Measurements from ENCODE around the gene ZGPAT. TPM values are rescaled to one million over a fixed set of nuclear protein-coding genes. Genes with fewer than 3 reads are reported as not detected.
"Not testable (repeated sequence)": the region's sequence is repeated elsewhere in the genome, so short reads cannot be mapped to it uniquely, and the experiment has no call there.

Gene ZGPAT
- total RNA-seq, 1 experiment from 2014 or later = 10.6 TPM

DNA sequence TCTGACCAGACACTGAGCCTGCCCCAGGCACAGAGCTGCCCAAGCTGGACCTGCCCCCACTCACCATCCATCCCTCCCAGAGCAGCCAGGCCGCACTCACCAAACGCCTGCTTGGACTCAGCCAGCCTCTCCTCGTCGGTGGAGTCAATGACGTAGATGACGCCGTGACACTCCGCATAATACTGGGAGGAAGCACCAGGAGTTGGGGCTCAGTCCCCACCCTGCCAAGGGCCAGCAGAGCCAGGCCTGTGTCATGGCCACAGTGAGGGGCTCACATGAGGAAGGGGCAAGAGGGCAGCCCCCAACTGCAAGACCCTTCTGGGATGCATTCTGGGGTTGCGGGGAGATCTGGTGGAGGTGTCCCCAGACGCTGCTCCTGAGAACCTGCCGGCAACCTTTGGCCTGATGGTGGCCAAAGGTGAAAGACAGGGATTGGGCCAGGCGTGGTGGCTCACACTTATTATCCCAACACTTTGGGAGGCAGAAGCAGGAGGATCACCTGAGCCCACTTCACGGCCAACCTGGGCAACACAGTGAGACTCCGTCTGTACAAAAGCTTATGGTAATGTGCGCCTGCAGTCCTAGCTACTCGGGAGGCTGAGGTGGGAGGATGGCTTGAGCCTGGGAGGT, 5.7 kb upstream of the ZGPAT start:
- no peak for DNase-seq (ENCODE audit: extremely low read depth, low read depth)

GRCh38 chr20:63702751-63703470, 4.9 kb upstream of the ZGPAT start:
- no peak for DNase-seq (ENCODE audit: extremely low read depth, low read depth)

DNA sequence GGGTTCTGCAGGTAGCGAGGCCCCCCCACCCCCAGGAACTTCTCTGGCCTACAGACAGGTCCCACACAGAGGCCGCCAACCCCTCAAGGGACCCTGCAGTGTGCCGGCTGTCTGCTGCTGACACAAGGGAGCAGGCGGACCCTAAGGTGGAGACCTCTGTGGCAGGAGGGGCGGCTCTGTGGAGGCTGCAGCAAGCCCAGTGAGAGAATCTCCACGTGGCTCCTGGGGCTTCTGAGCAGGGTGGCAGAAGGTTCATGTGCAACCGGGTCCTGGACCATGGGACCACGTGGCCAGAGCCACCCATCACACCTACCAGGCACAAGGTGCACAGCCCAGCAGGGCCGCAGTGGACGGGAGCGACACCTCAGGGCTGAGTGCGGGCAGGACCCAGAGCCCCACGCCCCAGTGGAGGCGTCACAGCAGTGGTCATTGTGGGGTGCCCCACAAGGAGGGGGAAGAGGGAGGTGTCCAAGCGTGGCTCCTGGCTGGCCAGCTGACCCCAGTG, 4.3 kb upstream of the ZGPAT start:
- no peak for DNase-seq (ENCODE audit: extremely low read depth, low read depth)

DNA sequence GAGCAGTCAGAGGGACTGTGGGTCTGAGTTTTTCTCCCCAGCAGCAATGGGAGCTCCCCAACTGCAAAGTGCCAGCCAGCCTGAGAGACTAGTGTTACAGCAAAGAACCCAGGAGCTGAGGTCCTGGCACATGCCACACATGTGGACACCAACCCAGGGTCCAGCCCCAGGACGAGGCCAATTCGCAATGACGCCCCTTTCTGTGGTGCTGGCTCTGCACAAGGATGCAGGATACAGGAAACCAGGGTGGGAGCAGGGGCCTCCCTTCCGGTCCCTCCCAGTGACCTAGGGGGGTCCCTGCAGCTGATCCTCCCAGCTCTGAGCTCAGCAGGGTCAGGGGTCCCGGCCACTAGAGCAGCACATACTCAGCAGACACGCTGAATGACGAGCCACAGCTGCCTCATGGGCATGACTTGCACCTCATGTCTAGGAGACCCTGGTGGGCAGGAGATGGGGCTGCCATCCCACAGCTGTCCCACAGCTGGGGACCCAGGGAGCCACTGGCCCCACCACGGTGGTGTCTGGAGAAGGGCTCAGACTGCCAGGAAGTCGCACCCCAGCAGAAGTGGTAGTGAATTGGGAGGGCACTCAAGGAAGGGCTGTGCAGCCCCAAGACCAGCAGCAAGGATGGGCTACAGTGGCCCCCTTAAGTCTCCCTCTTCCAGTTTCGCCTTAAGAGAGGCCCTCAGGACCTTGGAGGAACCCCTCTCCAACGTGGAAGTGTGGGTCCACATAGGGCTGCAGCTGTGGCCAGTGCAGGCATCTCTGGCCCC, 3.7 kb upstream of the ZGPAT start:
- no peak for DNase-seq (ENCODE audit: extremely low read depth, low read depth)

DNA sequence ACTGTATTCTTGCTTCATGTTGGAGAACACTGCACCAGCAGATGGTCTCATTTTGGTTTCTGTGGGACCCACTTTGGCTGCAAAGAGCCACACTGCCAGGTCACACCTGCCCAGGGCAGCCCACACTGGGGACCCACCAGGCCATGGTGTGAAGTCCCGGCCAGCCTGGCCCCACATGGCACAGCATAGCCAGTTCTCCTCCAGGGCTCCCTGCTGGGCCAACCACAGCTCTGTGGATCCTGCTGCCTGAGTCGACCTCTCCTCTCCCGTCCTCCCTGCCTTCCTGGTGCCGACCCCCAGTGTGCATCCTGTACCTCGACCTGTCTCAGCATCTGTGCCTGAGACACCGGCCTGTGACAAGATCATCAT, 3.1 kb upstream of the ZGPAT start:
- no peak for DNase-seq (ENCODE audit: extremely low read depth, low read depth)

DNA sequence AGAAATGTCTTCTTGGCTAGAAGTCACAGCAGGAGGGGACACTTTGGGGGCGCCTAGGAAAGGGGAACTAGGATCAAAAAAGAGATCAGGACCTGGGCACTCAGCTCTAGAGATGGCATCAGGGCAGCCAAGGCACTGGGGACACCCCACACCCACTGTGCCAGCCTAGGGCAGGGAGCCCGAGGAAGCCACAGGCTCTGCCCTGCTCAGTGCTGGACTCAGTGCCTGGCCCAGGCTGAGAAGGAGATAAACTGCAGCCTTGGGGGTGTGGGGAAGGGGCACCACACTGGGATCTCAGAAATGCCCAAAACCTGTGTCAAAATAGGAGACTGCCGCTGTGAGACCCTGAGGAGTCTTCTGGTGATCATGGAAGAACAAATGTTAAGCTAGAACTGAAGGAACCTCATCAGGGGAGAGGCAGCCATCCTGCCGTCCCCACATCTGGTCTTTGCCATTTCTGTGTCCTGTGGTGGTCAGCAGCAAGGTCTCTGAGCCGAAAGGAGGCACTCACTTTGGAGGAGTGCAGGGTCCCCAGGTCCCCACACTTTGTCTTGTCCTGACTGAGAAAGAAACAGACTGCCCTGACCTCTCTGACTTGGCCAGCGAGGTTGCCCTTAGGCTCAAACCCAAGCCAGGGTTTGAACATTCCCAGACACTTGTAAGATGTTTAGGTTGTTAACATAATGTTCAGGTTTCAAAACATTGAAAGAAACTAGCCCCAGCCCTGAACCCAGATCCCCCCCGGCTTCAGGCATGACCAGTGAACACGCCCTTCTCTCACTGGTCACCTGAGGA, 2.4 kb upstream of the ZGPAT start:
- DNase-seq (ENCODE audit: extremely low read depth, low read depth) = no peak

- DNase-seq (ENCODE audit: extremely low read depth, low read depth) = no peak
Measured at GRCh38 chr20:63706027-63706695, 1.7 kb upstream of the ZGPAT start.

DNA sequence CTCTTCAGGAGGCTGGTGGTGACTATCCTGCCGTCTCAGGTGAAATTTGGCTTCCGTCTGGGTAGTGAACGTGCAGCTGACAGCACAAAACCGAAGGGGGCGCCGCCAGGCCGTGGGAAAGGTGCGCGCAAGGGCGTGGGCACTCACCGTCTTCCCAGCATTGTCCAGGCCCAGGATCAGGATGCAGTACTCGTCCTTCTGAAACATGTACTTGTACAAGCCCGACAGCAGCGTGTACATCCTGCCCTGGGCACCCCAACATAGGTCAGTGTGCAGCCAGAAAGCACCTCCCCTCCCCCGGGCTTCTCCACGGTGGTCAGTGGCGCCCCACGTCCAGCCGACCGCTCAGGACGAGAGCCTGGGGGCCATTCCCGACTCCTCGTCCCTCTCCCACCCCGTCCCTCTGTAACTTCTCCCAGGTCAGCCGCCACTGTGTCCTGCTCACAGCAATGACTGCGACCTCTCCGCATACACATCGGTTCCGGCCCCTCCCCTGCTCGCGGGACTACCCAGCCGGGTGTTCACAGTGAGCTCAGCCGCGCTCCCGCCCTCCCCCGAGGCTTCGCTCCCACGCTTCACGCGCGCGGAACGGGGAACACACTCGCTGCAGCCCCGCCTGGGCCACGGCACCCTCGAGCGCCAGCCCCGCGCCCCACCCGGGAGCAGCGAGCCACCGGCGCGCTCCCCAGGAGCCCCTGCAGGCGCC, 834 bp upstream of the ZGPAT start:
- no peak for DNase-seq (ENCODE audit: extremely low read depth, low read depth)

DNA sequence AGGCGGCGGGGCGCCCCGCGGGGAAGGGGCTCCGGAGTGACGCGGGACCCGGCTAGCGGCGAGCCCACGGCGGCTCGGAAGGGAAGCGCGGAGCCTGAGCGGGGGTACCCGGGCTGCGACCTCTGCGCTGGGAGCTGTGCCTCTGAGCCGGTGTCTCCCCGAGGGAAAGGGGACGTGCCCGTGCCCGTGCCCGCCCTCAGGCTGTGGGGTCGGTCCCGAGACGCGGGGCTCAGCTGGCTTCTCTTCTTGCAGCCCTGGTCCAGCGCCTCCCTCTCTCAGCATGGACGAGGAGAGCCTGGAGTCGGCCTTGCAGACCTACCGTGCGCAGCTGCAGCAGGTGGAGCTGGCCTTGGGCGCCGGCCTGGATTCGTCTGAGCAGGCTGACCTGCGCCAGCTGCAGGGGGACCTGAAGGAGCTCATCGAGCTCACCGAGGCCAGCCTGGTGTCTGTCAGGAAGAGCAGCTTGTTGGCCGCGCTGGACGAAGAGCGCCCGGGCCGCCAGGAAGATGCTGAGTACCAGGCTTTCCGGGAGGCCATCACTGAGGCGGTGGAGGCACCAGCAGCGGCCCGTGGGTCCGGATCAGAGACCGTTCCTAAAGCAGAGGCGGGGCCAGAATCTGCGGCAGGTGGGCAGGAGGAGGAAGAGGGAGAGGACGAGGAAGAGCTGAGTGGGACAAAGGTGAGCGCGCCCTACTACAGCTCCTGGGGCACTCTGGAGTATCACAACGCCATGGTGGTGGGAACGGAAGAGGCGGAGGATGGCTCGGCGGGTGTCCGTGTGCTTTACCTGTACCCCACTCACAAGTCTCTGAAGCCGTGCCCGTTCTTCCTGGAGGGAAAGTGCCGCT, 686 bp downstream of the ZGPAT start:
- no peak for DNase-seq (ENCODE audit: extremely low read depth, low read depth)

DNA sequence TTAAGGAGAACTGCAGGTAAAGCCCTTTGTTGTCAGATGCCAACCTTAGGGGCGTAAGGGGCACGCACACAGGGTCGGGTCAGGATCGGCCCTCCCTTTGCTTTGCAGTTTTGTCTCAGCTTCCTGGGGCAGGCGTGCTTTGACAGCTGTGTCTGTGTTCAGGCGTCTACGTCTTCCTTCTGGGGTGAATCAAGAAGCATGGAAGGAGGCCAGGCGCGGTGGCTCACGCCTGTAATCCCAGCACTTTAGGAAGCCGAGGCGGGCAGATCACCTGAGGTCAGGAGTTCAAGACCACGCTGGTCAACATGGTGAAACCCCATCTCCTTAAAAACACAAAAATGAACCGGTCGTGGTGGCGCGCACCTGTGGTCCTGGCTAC, 1.3 kb downstream of the ZGPAT start:
- DNase-seq (ENCODE audit: extremely low read depth, low read depth) = no peak

DNA sequence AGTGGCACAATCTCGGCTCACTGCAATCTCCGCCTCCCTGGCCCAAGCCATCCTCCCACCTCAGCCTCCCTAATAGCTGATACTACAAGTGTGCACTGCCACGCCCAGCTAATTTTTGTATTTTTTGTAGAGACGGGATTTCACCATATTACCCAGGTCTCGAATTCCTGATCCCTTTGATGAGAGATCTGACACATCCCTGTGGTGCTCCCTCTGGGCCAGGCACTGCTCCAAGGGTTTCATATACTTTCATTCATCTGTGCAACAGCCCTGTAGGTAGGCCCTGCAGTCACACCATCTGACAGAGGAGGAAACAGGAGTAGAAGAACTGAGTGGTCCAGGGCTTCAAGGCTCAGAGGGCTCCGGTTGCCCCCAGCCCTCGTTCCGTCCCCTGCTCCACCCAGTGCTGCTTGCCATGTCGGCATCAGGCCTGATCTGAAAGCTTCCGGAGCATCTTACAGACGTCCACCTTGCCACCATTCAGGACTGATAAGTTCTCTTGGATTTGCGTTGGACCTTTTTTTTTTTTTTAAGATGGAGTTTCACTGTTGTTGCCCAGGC, 3.3 kb downstream of the ZGPAT start:
- DNase-seq (ENCODE audit: extremely low read depth, low read depth) = no peak

DNA sequence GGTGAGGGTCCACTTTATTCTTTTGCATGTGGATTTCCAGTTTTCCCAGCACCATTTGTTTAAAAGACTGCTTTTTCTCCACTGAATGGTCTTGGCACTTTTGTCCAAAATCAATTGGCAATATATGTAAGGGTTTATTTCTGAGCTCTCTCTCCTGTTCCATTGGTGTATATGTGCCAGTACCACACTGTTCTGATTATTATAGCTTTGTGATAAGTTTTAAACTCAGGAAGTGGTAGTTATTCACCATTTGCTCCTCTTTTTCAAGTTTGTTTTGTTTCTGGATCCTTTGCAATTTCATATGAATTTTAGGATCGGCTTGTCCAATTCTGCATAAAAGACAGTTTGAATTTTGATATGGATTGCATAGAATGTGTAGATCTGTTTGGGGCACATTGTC, 4.4 kb downstream of the ZGPAT start:
- no peak for DNase-seq (ENCODE audit: extremely low read depth, low read depth)

DNA sequence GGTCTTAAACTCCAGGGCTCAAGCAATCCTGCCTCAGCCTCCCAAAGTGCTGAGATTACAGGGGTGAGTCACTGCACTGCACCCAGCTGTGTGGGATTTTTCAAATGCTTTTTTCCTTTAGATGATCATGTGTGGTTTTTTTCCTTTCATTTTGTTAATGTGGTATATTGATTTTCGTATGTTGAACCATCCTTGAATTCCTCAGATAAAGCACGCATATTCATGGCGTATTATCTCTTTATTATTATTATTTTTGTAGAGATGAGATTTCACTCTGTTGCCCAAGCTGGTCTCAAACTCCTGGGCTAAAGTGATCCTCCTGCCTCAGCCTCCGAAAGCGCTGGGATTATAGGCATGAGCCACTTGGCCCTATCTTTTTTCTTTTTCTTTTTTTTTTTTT, 7.0 kb downstream of the ZGPAT start:
- DNase-seq (ENCODE audit: extremely low read depth, low read depth) = no peak

DNA sequence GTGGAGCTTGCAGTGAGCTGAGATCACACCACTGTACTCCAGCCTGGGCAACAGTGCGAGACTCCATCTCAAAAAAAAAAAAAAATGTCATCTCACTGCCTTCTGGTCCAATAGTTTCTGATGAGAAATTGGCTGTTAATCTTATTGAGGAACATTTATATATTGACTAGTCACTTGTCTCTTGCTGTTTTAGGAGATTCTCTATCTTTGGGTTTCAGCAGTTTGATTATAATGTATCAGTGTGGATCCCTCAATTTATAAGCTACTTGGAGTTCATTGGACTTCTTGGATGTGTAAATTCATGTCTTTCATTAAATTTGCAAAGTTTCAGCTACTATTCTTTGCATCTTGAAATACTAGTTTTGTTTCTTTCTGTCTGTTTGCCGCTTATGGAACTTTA, 11.2 kb downstream of the ZGPAT start:
- no peak for DNase-seq (ENCODE audit: extremely low read depth, low read depth)

- not testable (repeated sequence) for DNase-seq (ENCODE audit: extremely low read depth, low read depth)
Measured at GRCh38 chr20:63722967-63723622, 15.3 kb downstream of the ZGPAT start.

DNA sequence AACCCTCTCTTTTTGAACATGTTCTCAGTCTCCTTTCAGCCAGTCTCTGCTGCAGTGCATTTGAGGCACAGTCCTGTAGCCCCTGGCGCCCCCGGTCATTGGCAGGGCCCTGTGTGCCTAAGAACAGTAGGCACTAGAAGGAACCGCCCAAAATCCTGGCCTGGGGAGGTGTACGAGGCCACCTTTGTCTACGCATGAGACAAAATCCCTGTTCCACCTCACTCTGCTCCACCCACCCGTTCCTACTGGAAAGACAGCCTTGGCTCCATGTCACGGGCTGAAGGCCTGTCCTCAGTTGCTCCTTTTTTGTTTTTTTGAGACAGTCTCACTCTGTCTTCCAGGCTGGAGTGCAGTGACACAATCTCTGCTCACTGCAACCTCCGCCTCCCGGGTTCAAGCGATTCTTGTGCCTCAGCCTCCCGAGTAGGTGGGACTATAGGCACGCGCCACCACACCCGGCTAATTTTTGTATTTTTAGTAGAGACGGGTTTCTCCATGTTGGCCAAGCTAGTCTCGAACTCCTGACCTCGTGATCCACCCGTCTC, 22.4 kb downstream of the ZGPAT start:
- not testable (repeated sequence) for DNase-seq (ENCODE audit: extremely low read depth, low read depth)

DNA sequence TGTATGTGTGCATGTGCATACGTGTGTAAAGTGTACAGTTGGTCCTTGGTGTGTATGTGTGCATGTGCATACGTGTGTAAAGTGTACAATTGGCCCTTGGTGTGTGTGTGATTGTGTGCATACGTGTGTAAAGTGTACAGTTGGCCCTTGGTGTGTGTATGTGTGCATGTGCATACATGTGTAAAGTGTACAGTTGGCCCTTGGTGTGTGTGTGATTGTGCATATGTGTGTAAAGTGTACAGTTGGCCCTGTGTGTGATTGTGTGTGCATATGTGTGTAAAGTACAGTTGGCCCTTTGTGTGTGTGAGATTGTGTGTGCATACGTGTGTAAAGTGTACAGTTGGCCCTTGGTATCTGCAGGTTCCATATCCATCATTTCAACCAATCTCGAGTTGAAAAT, 23.6 kb downstream of the ZGPAT start:
- DNase-seq (ENCODE audit: extremely low read depth, low read depth) = no peak
